Type B pancreatic cell (in vitro differentiated cells): ENCODE measurements around the gene CD80. TPM values are rescaled to one million over a fixed set of nuclear protein-coding genes. Genes with fewer than 3 reads are reported as not detected.
A peak's percentile ranks its signal among the peaks of the same experiment; 100 is the strongest.

Source experiments
- DNase-seq: peaks from one replicate; pipeline ENCODE4 v3.0.0; 2021; ENCODE audit warnings: mixed read lengths; ENCODE audit not compliant: unreplicated experiment; ENCODE audit errors: extremely low spot score
- H3K27ac Mint-ChIP-seq: 2 replicates; pipeline ENCODE4 v1.8.0; 2021; ENCODE audit warnings: mild to moderate bottlenecking, mixed read lengths
- H3K27me3 Mint-ChIP-seq: 2 replicates; pipeline ENCODE4 v1.8.0; 2021; ENCODE audit warnings: mixed read lengths
- H3K36me3 Mint-ChIP-seq: 2 replicates; pipeline ENCODE4 v1.8.0; 2021; ENCODE audit warnings: mixed read lengths
- H3K4me1 Mint-ChIP-seq: one replicate; pipeline ENCODE4 v1.8.0; 2021; ENCODE audit warnings: mixed read lengths; ENCODE audit not compliant: unreplicated experiment
- H3K4me3 Mint-ChIP-seq: 2 replicates; pipeline ENCODE4 v1.8.0; 2021; ENCODE audit warnings: mild to moderate bottlenecking, mixed read lengths
- H3K9me3 Mint-ChIP-seq: 2 replicates; pipeline ENCODE4 v1.8.0; 2021; ENCODE audit warnings: mixed read lengths
- CTCF ChIP-seq: fragments of 200-600 bp; sonication (generic); conservative IDR thresholded peaks from 2 replicates; pipeline ENCODE4 v1.5.0; 2021; ENCODE audit warnings: antibody characterized with exemption, mild to moderate bottlenecking
- total RNA-seq: library from RNA; stranded (reverse); gene quantifications from 2 replicates; pipeline ENCODE4 v1.2.1, GENCODE V29; 2021; ENCODE audit warnings: low replicate concordance

CD80 gene
- total RNA-seq, 1 donor from 2014 or later: 0.10 TPM

GRCh38 chr3:119494597-119494996 lies 64.8 kb downstream of the CD80 start:
- H3K27me3 Mint-ChIP-seq: no peaks in the 10 kb centered on the region
- H3K4me3 Mint-ChIP-seq: no peak overlapping the region
- H3K4me1 Mint-ChIP-seq: no peaks in the 10 kb centered on the region
- H3K9me3 Mint-ChIP-seq: no peaks in the 10 kb centered on the region
- DNase-seq: no peak
- H3K27ac Mint-ChIP-seq: no peak overlapping the region
- H3K36me3 Mint-ChIP-seq: peaks cover 10% of the 10 kb centered on the region
- TF ChIP-seq CTCF: peak; percentile 53

GRCh38 chr3:119492810-119493209 lies 66.6 kb downstream of the CD80 start:
- Mint-ChIP-seq H3K36me3 (peaks cover 10% of the 10 kb centered on the region), H3K27ac (no peak overlapping the region), H3K27me3 (no peaks in the 10 kb centered on the region), H3K4me1 (no peaks in the 10 kb centered on the region), H3K4me3 (no peak overlapping the region), H3K9me3 (no peaks in the 10 kb centered on the region)
- no peak for TF ChIP-seq CTCF
- DNase-seq: no peak

GRCh38 chr3:119492128-119492527 lies 67.3 kb downstream of the CD80 start:
- Mint-ChIP-seq H3K4me3 (no peak overlapping the region), H3K27ac (no peak overlapping the region), H3K9me3 (no peaks in the 10 kb centered on the region), H3K36me3 (peaks cover 10% of the 10 kb centered on the region), H3K27me3 (no peaks in the 10 kb centered on the region), H3K4me1 (no peaks in the 10 kb centered on the region)
- TF ChIP-seq CTCF: no peak
- DNase-seq: no peak

- no peaks in the 10 kb centered on the region for H3K27me3 Mint-ChIP-seq
- no peaks in the 10 kb centered on the region for H3K9me3 Mint-ChIP-seq
- H3K36me3 Mint-ChIP-seq: peaks cover 10% of the 10 kb centered on the region
- no peak overlapping the region for H3K27ac Mint-ChIP-seq
- DNase-seq: no peak
- no peaks in the 10 kb centered on the region for H3K4me1 Mint-ChIP-seq
- H3K4me3 Mint-ChIP-seq: no peak overlapping the region
- no peak for TF ChIP-seq CTCF
Observed at GRCh38 chr3:119490153-119490552, 69.3 kb downstream of the CD80 start.

GRCh38 chr3:119485563-119485962 lies 73.9 kb downstream of the CD80 start:
- Mint-ChIP-seq H3K27ac (no peak overlapping the region), H3K27me3 (no peaks in the 10 kb centered on the region), H3K9me3 (no peaks in the 10 kb centered on the region), H3K4me3 (no peak overlapping the region), H3K4me1 (no peaks in the 10 kb centered on the region), H3K36me3 (no peaks in the 10 kb centered on the region)
- TF ChIP-seq CTCF: no peak
- DNase-seq: no peak

DNA sequence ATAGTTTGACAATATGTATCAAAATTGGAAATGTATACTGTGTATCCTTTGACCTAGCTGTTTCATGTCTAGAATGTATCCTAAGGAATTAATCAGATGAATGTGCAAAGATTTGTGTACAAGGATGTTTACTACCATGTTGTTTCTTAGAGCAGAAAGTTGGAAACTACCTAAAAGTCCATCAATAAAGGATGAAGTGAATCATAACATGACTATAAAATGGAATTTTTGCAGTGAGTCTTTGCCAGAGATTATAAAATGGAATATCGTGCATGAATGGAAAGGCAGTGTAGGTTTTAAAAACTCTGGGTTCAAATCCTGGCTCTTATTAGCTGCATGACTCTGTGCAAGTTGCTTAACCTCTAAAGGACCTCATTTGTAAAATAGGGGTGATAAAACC lies 76.3 kb downstream of the CD80 start:
- H3K4me1 Mint-ChIP-seq: no peaks in the 10 kb centered on the region
- H3K27ac Mint-ChIP-seq: no peak overlapping the region
- no peaks in the 10 kb centered on the region for H3K9me3 Mint-ChIP-seq

More for the DNA sequence above, 76.3 kb downstream of the CD80 start:
- no peak for DNase-seq
- Mint-ChIP-seq H3K4me3 (no peak overlapping the region), H3K27me3 (no peaks in the 10 kb centered on the region), H3K36me3 (peaks cover 10% of the 10 kb centered on the region)
- TF ChIP-seq CTCF: no peak
